T47D (cell line): ENCODE data around the gene GASK1A.
"Not testable (repeated sequence)": the region's sequence is repeated elsewhere in the genome, so short reads cannot be mapped to it uniquely, and the experiment has no call there.

ENCODE experiments used
- DNase-seq, 2 experiments: peaks; one replicate each; pipeline versions ENCODE4 v3.0.0 to v3.0.0-alpha.2; 2011 to 2012; ENCODE audit warnings: low read depth in 1 of 2, low spot score in 1 of 2
- JUND ChIP-seq: IDR thresholded peaks from 2 replicates; pipeline ENCODE4 v1.6.1; 2012; ENCODE audit warnings: low read depth
- in situ Hi-C: cut with HindIII; loops from 2 replicates; pipeline ENCODE4 v1.10.0; 2016; ENCODE audit warnings: low sequenced_read_pairs, low pct_unique_long_range_greater_than_20kb

GASK1A gene

DNA sequence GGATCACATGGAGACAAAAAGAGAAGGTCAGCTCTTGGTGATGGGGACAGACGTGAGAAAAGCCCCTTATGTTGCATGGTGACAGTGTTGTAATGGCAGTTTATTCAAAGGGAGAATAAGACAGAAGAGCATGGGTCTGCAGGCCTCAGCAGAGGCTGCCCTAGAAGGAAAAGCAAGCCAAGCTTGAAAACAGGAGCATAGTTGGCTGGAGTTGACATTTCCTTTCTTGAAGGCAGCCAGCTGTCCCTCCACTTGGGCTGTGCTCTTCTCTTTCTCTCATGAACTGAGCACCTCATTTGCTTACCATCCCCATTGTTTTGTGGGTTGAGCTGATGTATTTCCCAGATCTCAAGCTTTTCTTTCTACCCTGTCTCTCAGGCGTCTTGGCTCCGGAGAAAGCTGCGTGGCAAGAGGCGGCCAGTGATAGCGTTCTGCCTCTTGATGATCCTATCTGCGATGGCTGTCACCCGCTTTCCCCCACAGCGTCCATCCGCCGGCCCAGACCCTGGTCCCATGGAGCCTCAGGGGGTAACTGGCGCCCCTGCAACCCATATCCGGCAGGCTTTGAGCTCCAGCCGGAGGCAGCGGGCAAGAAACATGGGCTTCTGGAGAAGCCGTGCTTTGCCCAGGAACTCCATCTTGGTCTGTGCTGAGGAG, 52.9 kb downstream of the GASK1A start:
- no peak for DNase-seq

DNA sequence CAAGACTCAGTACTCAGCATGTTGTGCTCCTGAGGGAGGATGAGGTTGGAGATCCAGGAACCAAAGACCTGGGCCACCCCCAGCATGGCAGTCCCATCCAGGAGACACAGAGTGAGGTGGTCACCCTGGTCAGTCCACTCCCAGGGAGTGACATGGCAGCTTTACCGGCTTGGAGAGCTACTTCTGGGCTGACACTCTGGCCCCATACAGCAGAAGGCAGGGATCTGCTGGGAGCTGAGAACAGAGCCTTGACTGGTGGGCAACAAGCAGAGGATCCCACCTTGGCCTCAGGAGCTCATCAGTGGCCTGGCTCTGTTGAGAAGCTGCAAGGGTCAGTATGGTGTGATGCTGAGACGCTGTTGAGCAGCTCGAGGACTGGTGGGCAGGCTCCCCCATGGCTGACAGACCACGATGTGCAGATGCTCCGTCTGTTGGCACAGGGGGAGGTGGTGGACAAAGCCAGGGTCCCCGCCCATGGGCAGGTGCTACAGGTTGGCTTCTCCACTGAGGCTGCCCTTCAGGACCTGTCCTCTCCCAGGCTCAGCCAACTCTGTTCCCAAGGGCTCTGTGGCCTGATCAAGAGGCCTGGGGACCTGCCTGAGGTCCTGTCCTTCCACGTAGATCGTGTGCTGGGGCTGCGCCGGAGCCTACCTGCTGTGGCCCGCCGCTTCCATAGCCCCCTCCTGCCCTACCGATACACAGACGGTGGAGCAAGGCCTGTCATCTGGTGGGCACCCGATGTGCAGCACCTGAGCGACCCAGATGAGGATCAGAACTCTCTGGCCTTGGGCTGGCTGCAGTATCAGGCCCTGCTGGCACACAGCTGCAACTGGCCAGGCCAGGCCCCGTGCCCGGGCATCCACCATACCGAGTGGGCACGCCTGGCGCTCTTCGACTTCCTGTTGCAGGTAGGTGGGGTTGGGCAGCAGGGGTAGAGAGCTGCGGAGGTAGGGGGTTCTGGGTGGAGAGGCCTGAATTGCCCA, 53.8 kb downstream of the GASK1A start:
- TF ChIP-seq JUND: no peak
- no peak for DNase-seq
- in situ Hi-C loops: no loop called here

More for the DNA sequence above, 52.9 kb downstream of the GASK1A start:
- in situ Hi-C loops: no loop called here
- no peak for TF ChIP-seq JUND

DNA sequence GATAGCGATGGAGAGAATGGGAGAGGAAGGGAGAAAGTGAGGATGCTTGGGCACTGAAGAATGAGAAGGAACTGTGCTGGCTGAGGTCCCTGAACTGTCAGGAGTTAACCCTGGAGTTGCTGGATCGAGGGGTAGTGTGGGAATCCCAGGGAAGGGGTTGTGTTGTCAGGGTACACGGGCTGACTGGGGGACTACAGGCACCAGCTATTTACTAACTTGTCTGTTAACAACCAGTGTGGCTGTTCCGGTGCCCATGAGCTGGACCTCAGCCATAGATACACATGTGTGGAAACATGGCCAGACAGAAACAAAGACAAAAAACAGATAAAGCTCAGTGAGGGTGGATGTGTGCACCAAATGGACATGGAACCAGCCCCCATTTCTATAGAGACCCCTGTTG, 55.1 kb downstream of the GASK1A start:
- DNase-seq: no peak
- TF ChIP-seq JUND: no peak
- in situ Hi-C loops: no loop called here

DNA sequence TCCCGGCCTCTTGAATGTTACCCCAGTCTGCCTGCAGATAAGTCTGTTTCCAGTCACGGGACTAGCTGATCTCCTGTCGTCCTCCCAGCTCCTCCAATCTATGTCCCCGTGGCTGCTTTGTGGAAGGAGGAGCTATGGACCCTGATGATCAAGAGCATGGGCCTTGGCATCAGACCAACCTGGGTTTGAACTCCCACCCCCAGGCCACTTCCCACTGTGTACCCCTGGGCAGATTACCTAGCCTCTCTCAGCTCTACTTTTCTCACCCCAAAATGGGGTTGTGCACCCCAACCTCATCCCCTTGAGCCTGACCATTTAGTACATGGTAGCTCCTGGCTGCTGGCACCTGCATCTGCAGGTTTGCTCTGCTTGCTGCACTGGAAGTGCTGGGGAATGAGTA, 55.8 kb downstream of the GASK1A start:
- no peak for DNase-seq
- no peak for TF ChIP-seq JUND
- in situ Hi-C loops: no loop called here

DNA sequence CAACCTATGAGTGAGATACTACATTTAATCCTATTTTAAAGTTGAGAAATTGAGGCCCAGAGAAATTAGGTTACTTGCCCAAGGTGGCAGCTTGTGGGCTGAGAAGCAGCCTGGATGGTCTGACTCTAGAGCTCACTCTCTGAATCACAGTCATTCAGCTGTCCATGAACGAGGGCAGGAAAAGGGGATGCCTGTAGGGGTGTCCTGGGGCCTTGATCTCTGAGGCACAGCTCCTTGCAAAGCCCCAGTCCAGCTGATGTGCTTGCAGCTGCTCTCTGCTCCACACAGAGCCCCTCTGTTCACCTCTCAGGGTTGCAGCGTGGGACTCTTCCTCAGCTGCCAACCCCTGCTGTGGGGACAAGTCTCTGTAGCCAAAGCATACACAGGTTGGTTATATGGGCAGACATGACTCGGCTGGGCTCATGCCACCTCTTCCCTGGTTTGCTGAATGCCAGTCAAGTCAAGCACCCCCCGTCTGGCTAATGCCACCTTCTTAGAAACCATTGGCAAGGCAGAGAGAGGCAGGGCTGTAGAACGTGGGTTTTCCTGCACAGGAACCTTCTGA, 56.8 kb downstream of the GASK1A start:
- in situ Hi-C loops: no loop called here
- TF ChIP-seq JUND: no peak
- no peak for DNase-seq

DNA sequence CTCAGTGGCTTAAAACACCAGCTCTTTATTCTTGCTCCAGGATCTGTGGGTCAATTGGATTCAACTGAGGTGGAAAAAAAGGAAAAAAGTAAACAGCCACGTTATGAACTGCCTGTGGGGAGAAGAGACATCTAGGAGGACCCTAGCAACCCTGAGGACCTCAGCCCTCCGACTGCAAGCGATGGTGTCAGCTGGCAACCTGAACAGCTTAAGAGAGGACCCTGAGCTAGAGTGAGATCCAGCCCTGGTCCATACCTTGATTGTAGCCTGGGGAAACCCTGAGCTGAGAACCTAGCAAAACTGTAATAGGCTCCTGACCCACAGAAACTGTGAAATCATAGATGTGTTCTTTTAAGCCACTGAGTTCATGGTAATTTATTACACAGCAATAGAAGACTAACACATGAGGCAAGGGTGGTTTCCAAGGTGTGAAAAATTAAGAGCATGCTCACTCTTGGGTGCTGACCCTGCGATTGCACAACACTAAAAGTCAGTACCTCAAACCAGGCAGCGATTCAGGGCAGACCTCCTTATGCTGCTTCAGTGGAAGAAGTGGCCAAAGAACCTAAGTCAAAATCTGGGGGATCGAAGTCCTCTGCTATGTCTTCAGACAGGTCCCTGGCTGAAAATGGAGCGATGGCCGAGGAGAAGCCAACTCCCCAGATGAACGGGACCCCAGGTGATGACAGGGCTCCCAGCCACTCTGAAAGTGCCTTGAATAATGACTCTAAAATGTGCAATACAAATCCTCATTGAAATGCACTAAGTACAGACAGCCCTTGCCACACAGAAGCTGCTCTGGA, 57.7 kb downstream of the GASK1A start:
- in situ Hi-C loops: no loop called here
- no peak for DNase-seq

DNA sequence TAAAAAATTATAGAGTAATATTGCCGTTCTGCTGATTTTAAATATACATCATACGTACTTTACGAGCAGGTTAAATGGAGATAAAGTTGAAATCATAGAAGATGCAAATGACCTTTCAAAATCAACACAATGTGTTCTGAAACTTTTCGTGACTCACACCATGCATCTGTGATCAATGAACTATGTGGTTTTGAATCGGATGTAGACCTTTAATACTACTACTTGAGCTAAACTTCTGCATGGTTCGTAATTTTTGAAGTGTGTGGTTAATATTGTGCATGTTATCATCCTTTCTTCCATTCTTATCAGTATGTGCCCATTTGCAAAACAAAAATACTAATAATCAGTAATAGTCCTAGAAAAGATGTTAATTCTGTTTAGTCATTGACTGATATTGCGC, 58.9 kb downstream of the GASK1A start:
- TF ChIP-seq JUND: no peak
- in situ Hi-C loops: no loop called here

More for the DNA sequence above, 57.7 kb downstream of the GASK1A start:
- TF ChIP-seq JUND: no peak

DNA sequence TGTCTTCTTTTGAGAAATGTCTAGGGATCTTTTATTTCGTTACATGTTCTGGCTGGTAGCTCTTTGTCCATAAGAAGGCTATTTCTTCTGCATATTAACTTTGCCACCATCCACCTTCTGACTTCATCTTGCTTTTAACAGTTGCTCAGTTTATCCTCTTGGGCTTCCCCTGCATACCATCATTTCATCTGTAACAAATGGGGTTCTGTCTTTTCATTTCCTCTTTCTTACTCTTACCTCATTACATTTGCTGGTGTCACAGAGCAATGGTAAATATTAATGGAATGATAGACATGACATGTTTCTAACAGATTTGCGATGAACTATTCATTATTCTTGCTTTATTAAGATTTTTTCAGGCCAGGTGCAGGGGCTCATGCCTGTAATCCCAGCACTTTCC, 62.4 kb downstream of the GASK1A start:
- no peak for TF ChIP-seq JUND
- in situ Hi-C loops: no loop called here
- no peak for DNase-seq

More for the DNA sequence above, 58.9 kb downstream of the GASK1A start:
- DNase-seq: no peak

DNA sequence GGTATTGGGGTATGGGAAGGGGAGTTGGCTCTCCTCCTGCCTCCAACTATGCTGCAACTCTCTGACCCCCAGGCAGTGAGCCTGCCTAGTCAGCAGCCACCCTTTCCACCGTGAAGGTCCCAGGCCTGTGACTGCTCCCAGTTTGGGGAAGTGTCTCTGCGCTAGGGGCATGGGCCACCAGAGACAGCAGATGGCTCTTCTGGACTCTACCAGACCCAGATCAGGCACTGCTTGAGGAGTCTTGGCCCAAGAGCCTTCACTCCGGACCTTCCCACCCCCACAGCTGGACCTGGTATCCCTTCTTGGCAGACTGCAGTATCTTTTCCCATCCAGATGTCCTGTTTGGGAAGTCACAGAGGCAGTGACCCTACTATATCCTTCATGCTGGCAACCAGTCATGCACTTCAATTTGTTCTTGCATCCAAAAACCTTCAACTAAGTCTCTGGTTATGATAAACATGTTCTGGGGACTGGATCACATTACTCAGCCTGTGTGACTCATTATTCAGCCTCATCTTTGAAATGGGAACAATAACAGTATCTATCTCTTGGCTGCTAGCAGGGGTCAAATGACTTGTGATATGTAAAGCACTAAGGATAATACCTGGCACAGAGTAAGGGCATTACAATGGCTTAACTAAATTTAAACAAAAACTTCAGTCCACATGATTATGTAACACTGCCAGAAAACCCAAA, 64.1 kb downstream of the GASK1A start:
- no peak for DNase-seq
- TF ChIP-seq JUND: no peak
- in situ Hi-C loops: no loop called here

DNA sequence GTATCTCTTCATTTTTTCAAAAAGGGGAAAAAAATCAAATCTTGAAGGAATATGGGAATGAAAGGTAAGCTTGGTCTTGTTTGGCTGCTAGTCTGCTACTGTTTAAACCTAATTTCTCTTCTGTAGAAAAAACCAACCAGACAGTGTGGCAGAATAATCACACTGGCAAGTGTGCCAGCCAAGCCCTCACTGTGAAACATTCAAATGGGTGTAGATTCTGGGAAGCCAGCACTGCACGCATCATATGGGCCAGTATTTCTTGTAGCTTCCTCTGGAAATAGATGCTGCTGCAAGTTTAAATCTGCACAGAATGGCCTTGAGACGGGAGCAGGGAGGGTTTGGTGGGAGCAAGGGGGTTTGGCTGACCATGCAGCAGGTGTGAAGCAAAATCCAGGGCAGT, 64.7 kb downstream of the GASK1A start:
- TF ChIP-seq JUND: no peak
- DNase-seq: no peak
- in situ Hi-C loops: no loop called here

DNA sequence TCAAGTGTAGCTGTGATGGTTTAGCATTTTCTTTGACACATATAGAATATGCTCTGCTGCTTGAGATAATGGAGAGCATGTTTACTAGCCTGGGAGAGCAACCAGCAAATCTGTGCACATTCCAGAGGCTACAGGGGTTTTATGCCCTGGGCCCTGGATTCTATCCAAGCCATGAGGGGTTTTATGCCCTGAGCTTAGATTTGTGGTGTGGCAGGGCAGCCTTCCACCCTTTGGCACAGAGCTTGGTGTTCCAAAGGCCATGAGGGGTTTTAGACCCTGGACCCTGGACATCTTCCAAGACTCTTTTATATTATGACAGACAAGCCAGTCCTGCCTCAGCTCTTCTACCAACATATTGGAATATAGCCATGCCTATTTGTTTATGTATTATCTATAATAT, 66.0 kb downstream of the GASK1A start:
- in situ Hi-C loops, DNase-seq: not testable (repeated sequence)

DNA sequence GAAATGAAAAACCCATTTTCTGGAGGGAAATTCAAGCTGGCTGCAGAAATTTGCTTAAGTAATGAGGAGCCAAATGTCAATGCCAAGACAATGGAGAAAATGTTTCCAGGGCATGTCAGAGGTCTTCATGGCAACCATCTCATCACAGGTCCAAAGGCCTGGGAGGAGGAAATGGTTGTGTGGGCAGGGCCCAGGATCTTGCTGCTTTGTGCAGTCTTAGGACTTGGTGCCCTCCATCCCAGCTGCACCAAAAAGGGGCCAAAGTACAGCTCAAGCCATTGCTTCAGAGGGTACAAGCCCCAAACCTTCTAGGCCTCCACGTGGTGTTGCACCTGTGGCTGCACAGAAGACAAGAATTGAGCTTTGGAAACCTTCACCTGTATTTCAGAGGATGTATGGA, 67.5 kb downstream of the GASK1A start:
- in situ Hi-C loops: no loop called here

More for the DNA sequence above, 67.5 kb downstream of the GASK1A start:
- no peak for DNase-seq
- no peak for TF ChIP-seq JUND
